Pulmonary artery endothelial cell (primary cell): ENCODE results near the gene PVALB. TPM values are rescaled to one million over a fixed set of nuclear protein-coding genes. Genes with fewer than 3 reads are reported as not detected.

Experiments
- DNase-seq: peaks from one replicate; pipeline ENCODE4 v3.0.0-alpha.2; 2011; ENCODE audit warnings: low read depth, low spot score
- total RNA-seq: library from RNA; depleted of rRNA; stranded (reverse); fragments of >200 nt; gene quantifications from 2 replicates; pipeline ENCODE4 v1.2.3, GENCODE V29; 2014

Gene PVALB
- total RNA-seq: not detected in 2 replicates

- no peak for DNase-seq
These were observed at the start of gene PVALB for GRCh38 chr22:36816636-36817524. PVALB (minus strand) TSS chr22:36817035; CDS start chr22:36817005, 30 bp downstream.

- DNase-seq: no peak
These were observed 48.5 kb upstream of the PVALB start for GRCh38 chr22:36865346-36865745.

- no peak for DNase-seq
These were observed 47.8 kb upstream of the PVALB start for GRCh38 chr22:36864454-36865215.

- no peak for DNase-seq
These were observed 47.1 kb upstream of the PVALB start for GRCh38 chr22:36863979-36864378.

- no peak for DNase-seq
These were observed 46.4 kb upstream of the PVALB start for GRCh38 chr22:36863281-36863680.

- DNase-seq: no peak
These were observed 45.7 kb upstream of the PVALB start for GRCh38 chr22:36862251-36863242.

- DNase-seq: no peak
These were observed 44.2 kb upstream of the PVALB start, which contains the start of gene NCF4 for GRCh38 chr22:36860821-36861659. NCF4 (plus strand) TSS chr22:36861006; CDS start chr22:36861172, 166 bp downstream.

- no peak for DNase-seq
These were observed 43.6 kb upstream of the PVALB start for GRCh38 chr22:36860438-36860820.

- DNase-seq: no peak
These were observed 43.2 kb upstream of the PVALB start for GRCh38 chr22:36860017-36860416.

GRCh38 chr22:36858966-36859365 is 42.1 kb upstream of the PVALB start:
- DNase-seq: no peak

- DNase-seq: no peak
These were observed 41.3 kb upstream of the PVALB start for GRCh38 chr22:36858156-36858555.

- DNase-seq: no peak
These were observed 39.9 kb upstream of the PVALB start for GRCh38 chr22:36856792-36857135.

GRCh38 chr22:36856121-36856791 is 39.4 kb upstream of the PVALB start:
- peak; percentile 46 for DNase-seq

GRCh38 chr22:36855478-36855877 is 38.6 kb upstream of the PVALB start:
- DNase-seq: no peak

- no peak for DNase-seq
These were observed 36.7 kb upstream of the PVALB start for GRCh38 chr22:36853407-36854099.

GRCh38 chr22:36852056-36852973 is 35.5 kb upstream of the PVALB start:
- DNase-seq: no peak

GRCh38 chr22:36850682-36851081 is 33.8 kb upstream of the PVALB start:
- no peak for DNase-seq

GRCh38 chr22:36850056-36850455 is 33.2 kb upstream of the PVALB start:
- no peak for DNase-seq
